GM12874 (cell line): ENCODE results near the gene SESN1.

ENCODE experiments used
- CTCF ChIP-seq: IDR thresholded peaks from 2 replicates; pipeline ENCODE4 v1.5.1; 2011; ENCODE audit warnings: low read depth, mild to moderate bottlenecking, control low read depth, low read length, moderate library complexity; ENCODE audit not compliant: insufficient read depth

Gene SESN1

GRCh38 chr6:109118871-109119354 is 24.3 kb upstream of the SESN1 start:
- TF ChIP-seq CTCF, result no peak

- TF ChIP-seq CTCF, result no peak
Observed at GRCh38 chr6:109118337-109118736, 23.7 kb upstream of the SESN1 start.

GRCh38 chr6:109117346-109118035 is 22.8 kb upstream of the SESN1 start:
- no peak for TF ChIP-seq CTCF

GRCh38 chr6:109105681-109106080 is 11.0 kb upstream of the SESN1 start:
- TF ChIP-seq CTCF, result no peak

GRCh38 chr6:109104512-109104911 is 9.9 kb upstream of the SESN1 start:
- no peak for TF ChIP-seq CTCF

- TF ChIP-seq CTCF, result no peak
Observed at GRCh38 chr6:109103942-109104341, 9.3 kb upstream of the SESN1 start.

GRCh38 chr6:109102762-109103161 is 8.1 kb upstream of the SESN1 start:
- TF ChIP-seq CTCF, result no peak
